Fibroblast of skin of right biceps (primary cell): ENCODE data around the gene CPHXL.

ENCODE experiments used
- DNase-seq: peaks from one replicate; pipeline ENCODE4 v3.0.0-alpha.2; 2013

The CPHXL gene

DNA sequence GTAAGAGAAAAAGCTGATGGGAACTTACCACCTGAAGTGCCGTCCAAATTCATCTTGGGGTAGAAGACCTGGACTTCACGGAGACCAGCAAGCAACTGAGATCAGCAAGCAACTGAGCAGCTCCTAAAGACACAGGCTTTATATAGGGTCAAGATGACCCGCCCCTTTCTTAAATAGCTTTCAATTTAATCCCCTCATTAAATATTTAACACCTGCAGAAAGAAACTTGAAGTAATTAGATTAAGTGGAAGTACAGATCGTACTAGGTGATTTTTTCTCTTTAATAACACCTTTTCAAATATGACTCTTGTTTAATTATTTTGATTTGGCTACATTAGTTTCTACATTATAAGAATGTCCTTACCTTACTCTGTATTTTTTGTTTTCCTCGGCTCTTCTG lies at the start of gene CPHXL:
TSS of gene CPHXL (minus strand) at position 101 of the 400 bp plus-strand sequence. CDS start at position 53, 48 bp downstream.
- no peak for DNase-seq

DNA sequence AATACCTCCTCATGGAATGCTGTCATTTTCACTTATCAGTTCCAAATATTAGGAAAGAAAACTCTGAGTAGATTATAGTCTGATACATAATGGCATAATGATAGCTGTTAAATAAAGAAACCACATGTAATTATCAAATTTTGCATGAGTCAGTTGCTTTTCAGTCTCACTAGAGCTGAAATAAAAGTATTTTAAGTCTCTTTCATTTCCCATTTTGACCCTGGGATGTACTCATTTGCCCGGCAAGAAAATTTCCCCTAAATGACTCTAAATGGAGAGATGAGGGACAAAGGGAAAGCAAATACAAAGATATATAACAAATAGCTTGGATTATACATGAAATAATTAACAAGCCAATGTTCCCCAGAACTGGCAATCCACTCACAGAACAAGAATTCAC lies 47.9 kb upstream of the CPHXL start:
- DNase-seq: no peak

DNA sequence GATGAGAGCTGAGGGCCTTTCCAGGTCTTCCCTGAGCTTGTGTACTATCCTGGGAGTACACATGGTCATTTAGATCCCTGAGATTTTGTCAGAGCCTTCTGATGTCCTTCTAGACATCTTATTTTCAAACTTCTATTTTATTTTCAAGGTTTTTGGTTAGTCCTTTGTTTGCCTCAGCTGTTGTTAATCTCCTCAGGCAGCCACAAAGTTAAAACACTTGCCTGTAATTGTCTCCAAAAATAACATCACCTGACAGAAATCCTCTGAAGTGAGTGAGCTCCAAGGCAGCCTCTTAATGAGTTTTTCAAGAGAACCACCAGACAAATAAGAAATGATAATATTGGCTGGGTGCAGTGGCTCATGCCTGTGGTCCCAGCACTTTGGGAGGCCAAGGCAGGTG lies 43.8 kb upstream of the CPHXL start:
- no peak for DNase-seq

DNA sequence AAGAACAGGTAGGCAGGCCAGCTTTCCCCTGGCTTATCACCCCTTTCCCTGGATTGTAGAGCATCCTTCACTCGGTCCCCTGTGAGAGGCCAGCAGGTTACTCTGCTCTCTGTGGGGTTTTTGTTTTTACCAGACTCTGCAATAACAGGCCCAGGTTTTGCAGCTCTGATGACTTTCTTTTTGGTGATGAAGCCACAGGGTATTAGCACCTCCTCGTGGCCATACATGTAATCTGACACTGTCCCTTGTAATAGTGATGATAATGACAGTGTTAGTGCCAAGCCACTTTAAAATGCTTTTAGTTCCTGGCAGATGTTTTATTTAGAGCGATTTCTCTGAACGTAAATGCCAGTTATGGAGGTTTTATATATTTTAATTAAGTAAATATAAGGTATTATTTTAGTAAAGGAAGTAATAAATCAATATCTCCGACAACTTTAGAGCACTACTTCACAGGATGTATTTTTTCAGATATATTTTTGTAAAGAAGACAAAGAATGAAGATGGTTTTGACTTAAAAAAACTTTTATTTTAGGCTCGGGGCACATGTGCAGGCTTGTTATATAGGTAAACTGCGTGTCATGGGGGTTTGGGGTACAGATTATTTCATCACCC lies 38.0 kb upstream of the CPHXL start:
- peak; percentile 57 for DNase-seq

DNA sequence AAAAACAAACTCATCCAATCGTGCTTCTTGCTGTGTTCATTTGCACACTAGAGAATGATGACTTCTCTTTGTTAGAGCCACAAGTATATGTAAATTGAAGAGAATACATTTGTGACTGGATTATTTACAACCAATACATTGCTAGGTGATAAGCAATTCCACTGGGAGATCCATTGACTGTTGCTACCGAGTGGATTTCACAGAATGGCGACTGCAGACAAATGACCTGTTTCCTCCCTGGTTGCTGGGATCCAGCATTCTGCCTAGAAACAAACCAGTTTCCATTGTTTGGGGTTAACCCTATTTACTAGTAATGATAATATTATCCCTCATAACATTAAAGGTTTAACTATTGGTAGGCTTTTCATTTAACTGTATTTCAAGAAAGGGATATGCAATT lies 36.9 kb upstream of the CPHXL start:
- DNase-seq: no peak

DNA sequence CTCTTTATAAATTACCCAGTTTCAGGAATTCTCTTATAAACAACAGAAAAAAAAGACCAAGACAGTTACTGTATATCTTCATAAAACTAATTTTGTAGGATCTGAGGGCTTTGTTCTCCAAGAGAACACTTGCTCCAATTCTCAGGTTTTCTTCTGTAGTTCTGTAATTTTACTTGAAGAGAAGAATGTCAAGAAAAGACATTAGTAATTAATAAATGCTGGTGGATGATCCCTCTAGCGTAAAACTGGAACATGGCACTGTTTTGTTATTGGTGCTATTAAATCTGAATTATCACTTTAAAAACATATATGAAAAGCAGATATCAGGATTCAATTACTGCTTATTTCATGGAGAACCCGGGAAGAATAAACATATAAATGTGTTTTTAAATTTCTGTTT lies 36.5 kb upstream of the CPHXL start:
- DNase-seq: no peak

DNA sequence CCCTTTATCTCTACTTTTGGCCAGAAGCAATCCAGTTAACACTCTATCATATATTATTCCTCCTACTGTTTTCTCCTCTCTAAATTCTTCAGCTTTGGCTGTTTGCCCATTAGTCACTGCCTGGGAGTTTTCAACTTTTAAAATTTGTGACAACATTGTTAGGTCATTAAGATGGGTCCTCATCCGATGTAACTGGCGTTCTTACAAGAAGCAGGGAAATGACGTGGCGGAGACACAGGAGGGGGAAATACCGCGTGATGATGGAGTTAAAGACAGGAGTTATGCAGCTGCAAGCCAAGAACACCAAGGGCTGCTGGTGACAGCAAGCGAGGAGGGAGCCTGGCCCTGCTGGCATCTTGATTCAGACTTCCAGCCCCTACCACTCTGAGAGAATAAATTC lies 34.8 kb upstream of the CPHXL start:
- DNase-seq: peak; percentile 42

DNA sequence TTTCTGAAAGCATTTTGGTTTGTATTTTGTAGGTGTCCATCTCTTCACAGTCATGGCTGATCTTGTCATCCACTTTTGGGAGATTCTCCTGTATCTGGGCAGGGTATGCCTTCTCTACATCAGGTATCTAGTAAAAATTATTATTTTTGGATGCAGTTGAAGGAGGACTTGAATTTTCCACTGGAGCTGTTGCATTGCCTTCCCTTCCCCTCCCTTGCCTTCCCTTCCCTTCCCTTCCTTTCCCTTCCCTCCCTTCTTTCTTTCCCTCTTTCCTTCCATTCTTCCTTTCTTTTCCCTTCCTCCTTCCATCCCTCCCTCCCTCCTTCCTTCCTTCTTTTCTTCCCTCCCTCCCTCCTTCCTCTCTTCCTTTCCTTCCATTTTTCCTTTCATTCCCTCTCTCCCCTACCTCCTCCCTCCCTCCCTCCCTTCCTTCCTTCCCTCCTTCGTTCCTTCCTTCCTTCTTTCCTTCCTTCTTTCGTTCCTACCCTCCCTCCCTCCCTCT lies 33.8 kb upstream of the CPHXL start:
- no peak for DNase-seq

DNA sequence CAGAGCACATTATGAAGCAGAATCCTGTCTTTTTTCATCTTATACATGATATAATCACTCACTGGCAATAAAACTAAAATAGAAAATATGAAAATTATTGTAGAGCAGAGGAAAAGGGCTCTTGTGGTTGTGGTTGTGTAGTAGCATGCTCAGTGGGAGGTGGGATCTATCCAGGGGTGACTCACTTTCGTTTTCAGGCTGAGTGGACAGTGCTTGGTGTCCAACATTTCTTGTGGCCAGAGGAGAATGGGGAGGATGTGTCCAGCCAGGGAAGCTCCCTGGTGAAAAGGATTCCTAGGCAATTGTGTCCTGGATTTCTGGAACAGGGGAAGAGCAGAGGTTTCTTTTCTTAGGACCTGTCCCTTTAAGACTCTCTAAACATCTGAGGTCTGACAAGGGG lies 31.9 kb upstream of the CPHXL start:
- DNase-seq: peak; percentile 19

DNA sequence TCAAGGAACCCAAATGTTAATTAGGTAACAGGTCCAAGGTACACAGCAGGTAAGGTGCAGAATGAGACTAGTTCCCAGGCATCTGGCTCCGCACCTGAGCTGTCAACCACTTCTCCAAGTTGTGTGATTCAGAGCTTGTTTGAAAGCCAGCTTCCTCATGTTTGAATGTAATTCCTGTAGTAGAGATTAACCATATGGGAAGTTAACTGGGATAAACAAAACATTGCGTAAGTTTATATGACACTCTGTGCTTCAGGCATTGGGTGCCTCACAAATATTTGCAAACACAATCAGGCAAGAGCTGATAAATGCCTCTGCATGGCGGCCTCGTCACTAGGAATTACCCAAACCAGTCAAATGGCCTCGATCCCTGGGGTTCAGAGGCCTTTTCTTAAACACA lies 27.9 kb upstream of the CPHXL start:
- no peak for DNase-seq

DNA sequence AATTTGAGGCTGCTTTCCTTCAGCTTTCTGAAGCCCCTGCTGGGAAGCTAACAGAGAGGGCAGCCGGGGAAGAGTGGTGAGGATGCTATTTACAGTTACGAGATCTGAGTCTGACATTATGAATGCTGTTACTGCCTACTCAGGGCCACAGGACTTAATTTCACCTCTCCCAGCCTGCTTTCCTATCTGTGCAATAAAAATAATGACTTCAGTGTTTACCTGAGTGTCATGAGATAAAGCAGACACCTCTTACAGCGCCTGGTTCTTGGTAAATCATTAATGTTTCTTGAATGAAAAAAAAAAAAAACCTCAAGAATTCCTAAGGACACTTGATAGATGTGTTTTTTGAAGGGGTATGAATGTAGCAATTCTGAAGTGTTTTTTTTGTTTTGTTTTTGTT lies 24.2 kb upstream of the CPHXL start:
- DNase-seq: no peak

DNA sequence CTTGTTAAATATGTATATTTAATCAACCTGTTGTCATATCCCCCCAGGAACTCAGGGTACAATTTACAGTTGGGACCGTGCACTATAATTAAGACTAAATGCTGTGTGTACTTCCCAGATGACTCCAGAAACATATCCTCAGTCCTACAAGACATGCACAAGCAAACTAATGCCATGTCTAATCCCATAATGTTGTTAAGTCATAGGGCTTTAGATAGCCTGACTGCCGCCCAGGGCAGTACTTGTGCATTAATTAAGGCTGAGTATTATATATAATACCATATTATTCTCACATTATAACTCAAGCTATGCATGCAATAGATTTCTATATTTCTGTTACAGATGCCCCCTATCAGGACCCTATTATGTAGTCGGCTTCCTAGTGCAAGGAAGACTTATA lies 20.1 kb upstream of the CPHXL start:
- DNase-seq: no peak

DNA sequence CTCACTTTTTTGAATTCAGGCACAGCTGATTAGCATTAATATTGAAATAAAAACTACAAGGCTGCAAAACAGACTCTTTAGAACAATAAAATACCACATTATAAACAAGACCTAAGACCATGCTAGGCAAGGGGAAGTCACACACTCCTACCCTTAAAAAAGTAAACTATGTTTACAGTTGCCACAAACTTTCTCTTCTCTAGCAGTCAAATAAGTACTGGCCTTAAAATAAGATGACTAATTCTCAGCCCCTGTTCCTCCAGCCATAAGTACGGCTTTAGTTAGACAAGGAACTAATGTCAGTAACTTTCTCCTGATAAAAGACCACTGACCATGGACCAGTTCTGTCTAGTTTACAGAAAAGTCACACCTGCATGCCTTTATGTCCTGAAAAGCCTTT lies 19.5 kb upstream of the CPHXL start:
- no peak for DNase-seq

DNA sequence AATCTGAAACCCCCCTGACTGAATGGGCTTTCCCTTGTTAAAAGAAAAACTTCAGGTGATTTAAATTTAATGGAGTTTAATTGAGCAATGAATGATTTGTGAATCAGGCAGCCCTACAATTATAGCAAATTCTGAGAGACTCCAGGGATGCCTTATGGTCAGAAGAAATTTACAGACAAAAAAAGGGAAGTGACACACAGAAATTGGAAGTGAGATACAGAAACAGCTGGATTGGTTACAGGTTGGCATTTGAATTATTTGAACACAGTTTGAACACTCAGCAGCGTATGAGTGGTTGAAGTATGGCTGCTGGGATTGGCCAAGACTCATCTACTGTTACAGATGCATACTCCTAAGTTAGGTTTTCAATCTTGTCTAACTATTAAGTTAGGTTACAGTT lies 19.0 kb upstream of the CPHXL start:
- DNase-seq: no peak

DNA sequence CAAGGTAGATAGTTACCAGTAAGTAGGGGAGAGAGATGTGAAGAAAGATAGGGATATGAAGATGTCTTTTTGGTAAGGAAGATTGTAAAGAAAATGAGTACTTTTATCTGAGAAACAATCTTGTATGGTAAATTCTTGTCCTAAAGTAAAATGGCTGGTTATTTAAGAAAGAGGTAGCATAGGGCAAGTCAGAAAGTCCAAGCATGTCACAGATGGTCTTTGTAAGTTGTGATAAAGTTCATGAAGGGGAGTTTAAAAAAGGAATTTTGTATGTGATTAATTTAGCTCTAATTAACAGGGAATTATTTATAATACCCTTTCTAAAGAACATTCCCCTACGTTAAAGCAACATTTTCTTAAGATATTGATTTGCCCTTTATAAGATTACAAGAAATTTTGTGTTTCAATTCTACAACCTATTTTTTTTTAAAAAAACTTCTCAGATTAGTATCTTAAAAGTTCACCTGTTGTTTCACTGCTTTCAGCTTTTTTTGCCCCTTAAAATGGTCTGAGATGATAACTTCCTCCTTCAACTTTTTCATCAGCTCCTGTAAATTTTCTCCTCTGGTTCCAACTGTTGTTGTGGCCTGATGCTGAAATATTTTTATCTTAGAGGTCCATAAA lies 16.2 kb upstream of the CPHXL start:
- DNase-seq: no peak

DNA sequence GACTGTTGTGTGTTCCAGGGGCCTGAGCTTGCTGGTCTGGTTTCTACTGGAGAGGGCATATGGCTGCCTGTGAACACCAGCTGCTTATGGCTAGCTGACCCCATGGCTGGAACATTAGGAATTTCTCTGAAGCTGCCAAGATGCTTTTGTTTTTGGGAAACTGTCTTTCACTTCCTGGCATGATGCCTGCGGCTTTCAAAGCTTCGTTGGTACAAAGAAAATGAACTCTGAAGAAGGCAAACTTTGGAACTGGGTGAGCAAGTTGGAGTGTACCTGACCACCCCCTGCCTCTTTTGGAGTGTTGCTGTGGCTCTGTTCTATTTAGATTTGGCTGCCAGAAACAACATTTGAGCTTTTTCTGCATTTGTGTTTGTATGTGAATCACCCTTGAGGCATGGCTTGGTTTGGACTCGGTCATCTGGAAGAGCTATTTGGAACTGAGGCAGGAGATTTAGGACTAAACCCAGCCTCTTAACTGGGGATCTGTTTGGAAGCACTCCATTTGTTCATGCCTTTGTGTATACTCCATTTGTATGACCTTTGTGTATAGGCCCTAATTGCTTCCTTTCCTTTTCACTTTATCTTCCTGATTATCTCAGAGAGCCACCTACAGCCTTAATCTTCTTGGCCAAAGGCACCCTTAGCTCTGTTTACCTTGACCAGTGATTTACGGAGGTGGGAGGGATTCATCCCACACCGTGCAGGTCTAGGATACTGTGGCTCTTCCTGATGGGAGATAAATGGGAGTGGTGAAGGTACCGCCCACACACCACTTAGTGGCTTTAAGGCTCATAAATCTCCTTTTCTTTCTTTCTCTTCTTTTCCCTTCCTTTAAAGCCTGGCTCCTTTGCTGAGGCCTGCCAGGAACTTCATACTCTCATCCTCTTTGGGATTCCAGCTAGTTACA lies 7.3 kb upstream of the CPHXL start:
- peak; percentile 28 for DNase-seq

DNA sequence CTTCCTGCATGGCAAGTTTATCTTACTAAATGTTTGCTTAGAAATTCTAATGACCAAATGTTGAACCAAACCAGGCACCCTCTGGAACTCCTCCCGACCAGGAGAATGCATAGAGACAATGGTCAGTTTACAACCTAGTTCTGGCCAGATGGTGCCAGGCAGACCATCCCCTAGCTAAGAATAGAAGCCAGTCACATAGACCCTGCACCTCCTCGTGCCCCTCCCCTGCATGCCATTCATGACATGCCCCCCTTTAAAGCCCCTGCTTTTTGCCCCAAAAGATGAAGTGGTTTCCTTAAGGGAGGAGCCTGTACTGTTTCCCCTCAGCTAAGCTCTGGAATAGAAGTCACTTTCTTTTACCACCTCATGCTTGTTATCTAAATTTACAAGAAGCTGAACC lies 6.6 kb upstream of the CPHXL start:
- no peak for DNase-seq

DNA sequence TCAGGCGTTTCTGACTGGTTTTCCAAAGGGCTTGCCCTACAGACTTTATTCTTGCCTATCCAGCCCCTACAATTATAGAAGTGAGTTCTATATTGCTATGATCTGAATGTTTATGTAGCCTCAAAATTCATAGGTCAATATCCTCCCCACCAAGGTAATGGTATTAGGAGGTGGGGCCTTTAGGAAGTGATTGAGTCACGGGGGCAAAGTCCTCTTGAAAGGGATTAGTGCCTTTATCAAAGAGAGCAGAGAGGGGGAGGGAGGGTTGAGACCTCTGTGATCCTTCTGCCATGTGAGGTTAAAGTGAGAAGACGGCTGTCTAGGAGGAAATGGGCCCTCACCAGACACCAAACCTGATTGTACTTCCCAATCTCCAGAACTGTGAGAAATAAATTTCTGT lies 931 bp upstream of the CPHXL start:
- DNase-seq: no peak

DNA sequence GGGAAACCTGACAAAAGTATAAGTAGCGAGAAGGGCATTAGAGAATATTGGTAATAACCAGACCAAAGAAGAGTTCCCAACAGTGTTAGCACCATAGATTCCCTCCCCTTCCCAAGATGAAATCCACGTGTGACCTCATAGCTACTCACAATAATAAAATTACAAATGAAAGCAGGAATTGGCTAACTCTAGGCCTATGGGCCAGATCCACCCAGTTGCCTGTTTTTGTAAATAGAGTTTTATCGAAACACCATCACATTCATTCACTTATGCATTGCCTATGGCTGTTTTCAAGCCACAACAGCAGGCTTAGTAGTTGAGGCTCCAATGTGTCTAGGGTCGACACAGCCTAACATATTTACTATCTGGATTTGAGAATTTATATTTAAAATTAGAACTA lies 7.8 kb downstream of the CPHXL start:
- no peak for DNase-seq

DNA sequence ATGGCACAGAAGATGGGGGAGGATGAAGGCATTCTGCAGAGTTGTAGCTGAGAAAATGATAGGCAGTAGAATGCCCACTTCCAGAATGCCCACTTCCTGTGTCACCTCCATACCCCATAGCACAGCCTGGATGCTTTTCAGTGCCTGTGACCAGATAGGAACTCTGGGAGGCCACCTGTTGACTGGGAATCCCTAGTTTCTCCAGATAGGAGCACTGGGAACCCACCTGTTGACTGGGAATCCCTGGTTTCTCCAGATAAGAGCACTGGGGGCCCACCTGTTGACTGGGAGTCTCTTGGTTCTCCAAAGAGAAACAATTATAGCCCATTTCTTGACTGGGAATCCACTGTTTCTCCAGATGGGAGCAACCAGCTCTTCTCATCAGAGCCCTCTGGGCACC lies 11.6 kb downstream of the CPHXL start:
- no peak for DNase-seq

DNA sequence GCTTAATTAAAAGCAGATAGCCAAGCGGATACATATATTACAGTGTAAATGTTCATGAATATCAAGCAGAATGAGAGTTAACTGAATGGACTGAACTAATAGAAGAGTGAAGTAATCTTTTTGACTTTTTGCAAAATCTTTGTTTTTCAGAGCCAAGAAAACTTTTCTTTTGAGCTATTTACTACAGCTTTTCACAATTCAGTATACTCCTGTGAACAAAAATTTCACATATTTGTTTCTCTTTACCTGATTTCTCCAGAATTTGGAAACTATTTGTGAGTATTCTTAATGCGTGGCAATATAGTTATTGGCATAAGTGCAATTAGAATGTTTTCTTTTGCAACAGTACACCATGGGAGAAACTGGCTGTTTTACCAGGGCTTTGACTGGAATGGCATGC lies 15.9 kb downstream of the CPHXL start:
- no peak for DNase-seq

DNA sequence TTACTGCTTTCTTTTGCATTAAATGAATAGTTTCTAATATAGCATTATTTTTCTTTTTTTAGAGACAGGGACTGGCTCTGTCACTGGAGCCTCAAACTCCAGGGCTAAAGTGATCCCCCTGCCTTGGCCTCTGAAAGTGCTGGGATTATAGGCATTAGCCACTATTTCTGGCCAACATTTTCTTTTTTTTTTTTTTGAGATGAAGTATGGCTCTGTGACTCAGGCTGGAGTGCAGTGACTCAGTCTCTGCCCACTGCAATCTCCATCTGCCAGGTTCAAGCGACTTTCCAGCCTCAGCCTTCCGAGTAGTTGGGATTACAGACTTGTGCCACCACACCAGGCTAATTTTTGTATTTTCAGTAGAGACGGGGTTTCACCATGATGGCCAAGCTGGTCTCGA lies 23.0 kb downstream of the CPHXL start:
- DNase-seq: peak; percentile 17

DNA sequence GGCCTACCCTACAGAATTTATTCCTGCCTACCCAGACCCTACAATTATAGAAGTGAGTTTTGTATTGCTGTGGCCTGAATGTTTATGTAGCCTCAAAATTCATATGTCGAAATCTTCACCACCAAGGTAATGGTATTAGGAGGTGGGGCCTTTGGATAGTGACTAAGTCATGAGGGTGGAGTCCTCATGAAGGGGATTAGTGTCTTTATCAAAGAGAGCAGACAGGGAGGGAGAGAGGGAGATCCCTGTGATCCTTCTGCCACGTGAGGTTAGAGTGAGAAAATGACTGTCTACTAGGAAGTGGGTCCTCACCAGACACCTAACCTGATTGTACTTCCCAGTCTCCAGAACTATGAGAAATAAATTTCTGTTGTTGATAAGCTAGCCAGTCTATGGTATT lies 24.0 kb downstream of the CPHXL start:
- no peak for DNase-seq

DNA sequence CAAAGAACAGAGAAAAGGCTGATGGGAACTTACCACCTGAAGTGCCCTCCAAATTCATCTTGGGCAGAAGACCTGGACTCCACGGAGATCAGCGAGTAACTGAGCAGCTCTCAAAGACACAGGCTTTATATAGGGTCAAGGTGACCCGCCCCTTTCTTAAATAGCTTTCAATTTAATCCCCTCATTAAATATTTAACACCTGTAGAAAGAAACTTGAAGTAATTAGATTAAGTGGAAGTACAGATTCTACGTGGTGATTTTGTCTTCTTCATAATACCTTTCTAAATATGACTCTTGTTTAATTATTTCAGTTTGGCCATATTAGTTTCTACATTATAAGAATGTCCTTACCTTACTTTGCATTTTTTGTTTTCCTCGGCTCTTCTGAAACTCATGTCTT lies 24.9 kb downstream of the CPHXL start, which contains the start of gene DUXB:
TSS of gene DUXB (minus strand) at position 101 of the 400 bp plus-strand sequence. CDS start at position 58, 43 bp downstream.
- DNase-seq: no peak
